Left renal cortex interstitium (tissue), 4 donors: ENCODE measurements around the gene NRM. TPM values are rescaled to one million over a fixed set of nuclear protein-coding genes. Genes with fewer than 3 reads are reported as not detected.
"Not testable (repeated sequence)": the region's sequence is repeated elsewhere in the genome, so short reads cannot be mapped to it uniquely, and the experiment has no call there.

Source experiments
- DNase-seq, 4 donors: peaks; one replicate each; pipeline ENCODE4 v3.0.0-alpha.2; 2013; ENCODE audit warnings: low read depth in 4 of 4, low spot score in 2 of 4, missing footprints in 1 of 4
- polyA plus RNA-seq, 4 donors: library from polyadenylated mRNA; unstranded; fragments of 120-200 nt; gene quantifications; one replicate each; pipeline ENCODE4 v1.2.1, GENCODE V29; 2013; ENCODE audit not compliant: insufficient read length in 4 of 4

NRM gene
- polyA plus RNA-seq, 4 donors = 30.0 to 44.4 (median 36.6) TPM

DNA sequence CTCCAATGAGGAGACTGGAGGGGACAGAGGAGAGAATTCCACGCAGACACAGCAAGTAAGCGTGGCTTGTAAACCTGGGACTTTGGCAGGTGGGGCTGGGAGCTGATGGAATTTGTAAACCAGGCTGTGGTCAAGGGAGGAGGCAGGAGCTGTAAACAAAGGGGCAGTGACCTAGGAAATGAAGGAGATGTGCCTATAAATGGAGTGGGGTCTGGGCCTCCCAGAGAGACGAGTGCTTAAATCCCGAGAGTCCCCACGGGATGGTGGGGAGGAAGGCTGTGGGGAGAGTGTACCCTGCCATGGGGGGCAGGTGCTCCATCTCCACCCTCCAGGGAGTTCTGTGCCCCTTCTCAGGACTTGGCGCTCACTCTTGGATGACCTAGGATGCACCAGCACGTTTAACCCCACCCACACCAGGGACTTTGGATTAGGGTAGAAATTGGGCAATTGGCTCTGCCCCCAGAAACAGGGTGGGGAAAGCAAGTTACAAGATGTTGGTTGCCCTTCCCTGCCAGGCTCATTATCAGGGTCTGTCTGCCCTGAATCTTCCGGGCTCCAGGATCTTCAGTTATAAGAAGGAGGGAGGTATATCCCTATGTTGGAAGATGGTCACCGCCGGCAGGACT, 14.0 kb downstream of the NRM start:
- no peak for DNase-seq

GRCh38 chr6:30672445-30673253, 18.1 kb downstream of the NRM start, which contains the start of gene DHX16:
Gene DHX16, minus strand, starts transcription at chr6:30673006. Its CDS starts 165 bp downstream, at chr6:30672841.
- DNase-seq = peak; percentile 93 to 99 (median 94)

GRCh38 chr6:30670760-30671527, 19.8 kb downstream of the NRM start:
- DNase-seq = no peak

GRCh38 chr6:30666300-30666699, 24.5 kb downstream of the NRM start:
- not testable (repeated sequence) for DNase-seq

DNA sequence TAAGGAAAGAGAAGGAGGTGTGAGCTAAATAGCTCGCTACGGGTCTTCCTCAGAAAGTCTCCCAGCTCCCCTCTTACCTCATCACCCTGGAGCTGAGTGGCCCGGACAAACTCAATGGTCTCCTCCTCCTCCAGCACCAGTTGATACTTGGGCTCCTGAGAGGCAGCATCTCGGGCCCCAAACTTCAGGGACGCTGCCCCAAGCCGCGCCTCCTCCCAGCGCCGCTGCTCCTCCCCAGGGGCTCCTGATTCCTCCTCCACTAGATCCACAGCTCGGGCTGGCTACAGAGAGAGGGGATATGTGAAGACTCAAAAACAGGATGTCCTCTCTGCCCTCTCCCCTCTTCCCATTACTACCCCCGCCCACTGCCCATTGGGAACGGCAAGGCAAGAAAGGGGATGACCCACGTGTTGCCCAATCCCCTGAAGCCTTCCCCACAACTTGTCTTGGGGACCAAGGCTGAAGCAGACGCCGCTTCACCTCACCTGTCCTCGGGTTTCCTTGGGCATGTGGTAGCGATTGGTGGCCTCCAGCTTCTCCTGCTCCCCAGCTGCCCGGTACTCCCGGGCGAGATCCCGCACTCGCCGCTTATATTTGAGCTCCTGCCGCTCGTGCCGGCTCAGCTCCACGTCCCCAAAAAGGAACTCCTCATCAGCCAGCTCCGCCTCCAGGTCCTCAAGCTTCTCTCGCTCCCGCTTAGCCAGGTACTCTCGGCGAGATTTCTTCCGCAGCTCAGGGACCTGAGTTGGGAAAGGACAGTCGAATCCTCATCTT, 25.6 kb downstream of the NRM start:
- DNase-seq = no peak

DNA sequence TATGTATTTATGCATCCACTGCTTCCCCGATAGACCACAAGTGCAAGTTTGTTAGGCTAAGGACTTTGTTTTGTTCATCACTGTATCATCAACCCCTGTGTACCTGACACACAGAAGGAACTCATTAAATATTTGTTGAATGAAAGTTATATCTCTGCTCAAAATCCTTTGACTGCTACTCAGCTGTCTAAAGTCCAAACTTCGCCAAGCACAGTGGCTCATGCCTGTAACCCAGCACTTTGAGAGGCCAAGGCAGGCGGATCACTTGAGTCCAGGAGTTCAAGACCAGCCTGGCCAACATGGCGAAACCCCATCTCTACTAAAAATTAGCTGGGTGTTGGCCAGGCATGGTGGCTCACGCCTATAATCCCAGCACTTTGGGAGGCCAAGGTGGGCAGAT, 32.9 kb downstream of the NRM start:
- DNase-seq = not testable (repeated sequence)

DNA sequence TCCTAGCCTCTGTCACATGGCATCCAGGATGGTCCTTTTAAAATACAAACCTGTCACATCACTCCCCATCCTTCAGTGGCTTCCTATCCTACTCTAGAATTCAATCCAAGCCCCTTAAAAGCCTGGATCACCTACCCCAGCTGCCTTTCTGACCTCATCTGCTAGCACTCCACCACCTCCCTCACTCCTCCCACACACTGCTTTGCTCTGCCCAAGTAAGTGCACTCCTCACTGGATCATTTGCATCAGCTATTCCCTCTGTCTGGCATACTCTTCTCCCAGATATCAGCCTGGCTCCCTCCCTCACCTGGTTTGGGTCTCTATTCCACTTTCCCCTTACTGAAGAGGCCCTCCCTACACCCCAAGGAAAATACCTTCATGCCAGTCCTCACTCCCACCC, 33.3 kb downstream of the NRM start:
- no peak for DNase-seq

GRCh38 chr6:30656513-30656912, 34.3 kb downstream of the NRM start:
- no peak for DNase-seq

DNA sequence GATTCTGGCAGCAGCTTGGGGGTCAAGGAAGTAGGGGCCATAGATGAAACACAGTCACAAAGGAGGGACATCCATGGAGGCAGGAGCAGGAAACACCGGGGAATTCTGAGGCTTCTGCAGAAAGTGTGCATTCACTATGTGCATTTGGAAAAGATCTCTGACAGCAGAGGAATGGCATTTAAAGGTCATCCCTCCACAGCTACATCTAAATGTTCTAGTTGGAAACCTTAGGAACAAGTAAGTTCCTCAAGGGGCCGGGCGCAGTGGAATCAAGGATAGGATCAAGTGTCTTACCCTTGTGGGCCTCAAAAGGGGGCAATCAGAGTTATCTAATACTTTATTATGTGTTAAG, 35.1 kb downstream of the NRM start:
- DNase-seq = no peak

GRCh38 chr6:30654798-30655742, 35.7 kb downstream of the NRM start:
- no peak for DNase-seq

DNA sequence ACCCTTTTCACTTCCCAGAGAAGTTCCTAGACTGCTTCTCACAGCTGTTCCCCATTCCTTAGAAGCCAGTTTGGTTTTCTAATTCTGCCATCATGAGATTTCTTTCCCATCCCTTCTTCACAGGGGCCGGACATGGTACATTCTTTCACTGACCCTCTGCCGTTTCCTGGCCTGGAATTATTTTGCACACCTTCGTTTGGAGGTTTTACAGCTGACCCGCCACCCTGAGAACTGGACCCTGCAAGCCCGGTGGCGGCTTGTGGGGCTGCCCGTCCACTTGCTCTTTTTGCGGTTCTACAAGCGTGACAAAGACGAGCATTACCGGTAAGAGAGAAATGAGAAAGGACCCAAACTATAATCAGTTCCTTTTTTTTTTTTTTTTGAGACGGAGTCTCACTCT, 39.6 kb downstream of the NRM start:
- no peak for DNase-seq

- peak in 2 of 4 donors; percentile 68 to 69 for DNase-seq
These were observed 43.3 kb downstream of the NRM start for GRCh38 chr6:30647242-30648116.

GRCh38 chr6:30646450-30647241, 44.1 kb downstream of the NRM start, which contains the start of gene C6orf136:
Gene C6orf136, plus strand, starts transcription at chr6:30647133. Its CDS starts 99 bp downstream, at chr6:30647232.
- DNase-seq = peak; percentile 71 to 84 (median 73)

- DNase-seq = no peak
These were observed 44.8 kb downstream of the NRM start for GRCh38 chr6:30645989-30646388.

GRCh38 chr6:30644769-30645168, 46.0 kb downstream of the NRM start:
- DNase-seq = no peak

DNA sequence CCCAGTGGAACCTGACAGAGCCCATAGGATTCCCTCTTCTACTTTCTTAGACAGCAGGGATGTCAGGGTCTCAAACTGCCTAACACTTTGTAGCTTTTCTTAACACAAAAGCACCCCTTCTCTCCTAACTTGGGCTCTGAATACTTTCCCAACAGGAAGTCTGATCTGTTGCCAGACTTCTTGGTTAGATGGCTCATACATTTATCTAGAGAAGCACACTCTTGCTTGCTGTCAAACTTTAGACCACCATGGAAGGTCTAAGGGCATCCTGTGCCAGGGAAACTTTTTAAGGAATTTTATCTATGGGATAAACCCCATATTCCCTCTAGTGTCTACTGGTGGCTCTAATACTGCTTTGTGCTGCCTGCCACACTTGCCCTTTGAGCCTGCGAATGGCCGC, 47.1 kb downstream of the NRM start:
- DNase-seq = no peak

DNA sequence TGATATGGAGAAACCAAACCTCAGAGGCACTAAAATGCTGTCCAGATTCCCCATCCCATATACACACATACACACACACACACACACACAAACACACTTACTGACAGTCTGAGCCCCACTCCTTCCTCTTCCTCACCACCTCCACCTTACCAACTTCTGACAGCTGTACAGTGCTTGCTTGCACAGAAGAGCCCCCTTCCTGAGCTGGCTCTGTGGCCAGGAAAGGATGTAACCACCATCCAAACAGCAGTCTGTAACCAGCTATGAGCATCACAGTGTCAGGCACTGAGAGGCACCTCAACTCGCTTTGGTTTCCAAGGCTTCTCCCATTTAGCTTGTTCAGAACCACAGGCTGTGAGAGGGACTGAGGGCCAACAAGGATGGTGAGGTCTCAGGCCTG, 49.7 kb downstream of the NRM start:
- DNase-seq = no peak

- no peak for DNase-seq
These were observed 50.3 kb downstream of the NRM start for GRCh38 chr6:30640481-30640880.
